ENCODE data around the gene RNU4-1.

- TF ChIP-seq, protein P1, sequence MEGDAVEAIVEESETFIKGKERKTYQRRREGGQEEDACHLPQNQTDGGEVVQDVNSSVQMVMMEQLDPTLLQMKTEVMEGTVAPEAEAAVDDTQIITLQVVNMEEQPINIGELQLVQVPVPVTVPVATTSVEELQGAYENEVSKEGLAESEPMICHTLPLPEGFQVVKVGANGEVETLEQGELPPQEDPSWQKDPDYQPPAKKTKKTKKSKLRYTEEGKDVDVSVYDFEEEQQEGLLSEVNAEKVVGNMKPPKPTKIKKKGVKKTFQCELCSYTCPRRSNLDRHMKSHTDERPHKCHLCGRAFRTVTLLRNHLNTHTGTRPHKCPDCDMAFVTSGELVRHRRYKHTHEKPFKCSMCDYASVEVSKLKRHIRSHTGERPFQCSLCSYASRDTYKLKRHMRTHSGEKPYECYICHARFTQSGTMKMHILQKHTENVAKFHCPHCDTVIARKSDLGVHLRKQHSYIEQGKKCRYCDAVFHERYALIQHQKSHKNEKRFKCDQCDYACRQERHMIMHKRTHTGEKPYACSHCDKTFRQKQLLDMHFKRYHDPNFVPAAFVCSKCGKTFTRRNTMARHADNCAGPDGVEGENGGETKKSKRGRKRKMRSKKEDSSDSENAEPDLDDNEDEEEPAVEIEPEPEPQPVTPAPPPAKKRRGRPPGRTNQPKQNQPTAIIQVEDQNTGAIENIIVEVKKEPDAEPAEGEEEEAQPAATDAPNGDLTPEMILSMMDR (conservative IDR thresholded peaks at IDR 0.05; ENCODE audit: low read depth, low read length) = no peak
- TF ChIP-seq CEBPB (IDR thresholded peaks at IDR 0.05; ENCODE audit: low read depth, low read length) (no peak), POLR2A (IDR thresholded peaks at IDR 0.05; ENCODE audit: low read depth, low read length) (no peak), USF2 (IDR thresholded peaks at IDR 0.05; ENCODE audit: low read depth, low read length) (no peak), MXI1 (IDR thresholded peaks at IDR 0.05; ENCODE audit: borderline replicate concordance, low read depth, low read length) (no peak), RAD21 (IDR thresholded peaks at IDR 0.05; ENCODE audit: low read length) (no peak), RCOR1 (IDR thresholded peaks at IDR 0.05; ENCODE audit: insufficient replicate concordance, low read length) (no peak), MAZ (IDR thresholded peaks at IDR 0.05; ENCODE audit: borderline replicate concordance, low read depth, low read length) (no peak), SMC3 (IDR thresholded peaks at IDR 0.05; ENCODE audit: low read depth, low read length) (no peak), FOS (IDR thresholded peaks at IDR 0.05; ENCODE audit: low read depth, low read length) (no peak)
- TF ChIP-seq, protein P2, sequence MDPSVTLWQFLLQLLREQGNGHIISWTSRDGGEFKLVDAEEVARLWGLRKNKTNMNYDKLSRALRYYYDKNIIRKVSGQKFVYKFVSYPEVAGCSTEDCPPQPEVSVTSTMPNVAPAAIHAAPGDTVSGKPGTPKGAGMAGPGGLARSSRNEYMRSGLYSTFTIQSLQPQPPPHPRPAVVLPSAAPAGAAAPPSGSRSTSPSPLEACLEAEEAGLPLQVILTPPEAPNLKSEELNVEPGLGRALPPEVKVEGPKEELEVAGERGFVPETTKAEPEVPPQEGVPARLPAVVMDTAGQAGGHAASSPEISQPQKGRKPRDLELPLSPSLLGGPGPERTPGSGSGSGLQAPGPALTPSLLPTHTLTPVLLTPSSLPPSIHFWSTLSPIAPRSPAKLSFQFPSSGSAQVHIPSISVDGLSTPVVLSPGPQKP (IDR thresholded peaks at IDR 0.05; ENCODE audit: borderline replicate concordance, low read depth, low read length) = no peak
Observed at GRCh38 chr12:120266180-120266870, 26.7 kb downstream of the RNU4-1 start.

Data from IMR-90 (cell line).